ENCODE results near the gene MAF. TPM values are rescaled to one million over a fixed set of nuclear protein-coding genes. Genes with fewer than 3 reads are reported as not detected.

The MAF gene
- total and polyA plus RNA-seq, 2 of the 4 experiments (the other 2 are of a cell fraction) = under 0.01 to 0.02 TPM

- H2BK20ac ChIP-seq (ENCODE audit: low read depth, low read length) = no peak overlapping the region
- no peaks in the 10 kb centered on the region for H3K4me1 ChIP-seq (ENCODE audit: control insufficient read depth, insufficient read depth, low read length)
- H2AFZ ChIP-seq (replicated peaks; ENCODE audit: low read length, poor library complexity) = peak overlapping the region; percentile 4
- no peak overlapping the region for H2BK5ac ChIP-seq (ENCODE audit: low read depth, low read length, poor library complexity, severe bottlenecking)
- H3K36me3 ChIP-seq (ENCODE audit: control insufficient read depth, insufficient read depth, low read length) = no peaks in the 10 kb centered on the region
- no peaks in the 10 kb centered on the region for H3K79me1 ChIP-seq (ENCODE audit: low read depth in 1 of 2, low read length in 2 of 2)
- H2AK9ac ChIP-seq (replicated peaks; ENCODE audit: low read depth, low read length, poor library complexity) = peak overlapping the region; percentile 57
- in situ Hi-C loops (cut with MboI; ENCODE audit: low sequenced_read_pairs) (no loop called here), intact Hi-C loops (cut with micrococcal nuclease) (no loop called here), dilution Hi-C loops (cut with HindIII; ENCODE audit: low sequenced_read_pairs, unreplicated experiment) (no loop called here)
- H2AK5ac ChIP-seq (ENCODE audit: low read depth, low read length) = no peak overlapping the region
- no peak overlapping the region for H3K14ac ChIP-seq (replicated peaks; ENCODE audit: low read depth, low read length)
- no peaks in the 10 kb centered on the region for H3K9me1 ChIP-seq (ENCODE audit: insufficient read depth, low read length)
- H3K4me2 ChIP-seq (ENCODE audit: low read depth, low read length) = peak overlapping the region; percentile 6; the same call in 1 of the 2 replicates
- ChIA-PET POLR2A (ENCODE audit: unreplicated experiment) (no interaction called here), CTCF (no interaction called here)
- no peak overlapping the region for H3K23ac ChIP-seq (ENCODE audit: low read depth, low read length)
- no peak overlapping the region for H3K27ac ChIP-seq (ENCODE audit: insufficient read depth, low read length)
- no peak overlapping the region for H3K56ac ChIP-seq (ENCODE audit: extremely low read depth, insufficient read depth, low read length)
- no peak overlapping the region for H2BK120ac ChIP-seq (ENCODE audit: low read depth, low read length)
- no peak overlapping the region for H4K8ac ChIP-seq (ENCODE audit: low read depth in 2 of 2, low read length in 2 of 2)
- H3K9me3 ChIP-seq (ENCODE audit: control insufficient read depth, insufficient read depth, low read length) = no peaks in the 10 kb centered on the region
- DNase-seq (no peak), ATAC-seq (ENCODE audit: low read depth) (no peak; the same call in 1 of the 2 replicates)
- TF ChIP-seq POLR2A (IDR thresholded peaks at IDR 0.05; ENCODE audit: low read depth, low read length) (no peak), BHLHE40 (IDR thresholded peaks at IDR 0.05; ENCODE audit: low read depth, low read length) (no peak), NFE2L2 (IDR thresholded peaks at IDR 0.05; ENCODE audit: low read depth, low read length) (no peak), MAZ (IDR thresholded peaks at IDR 0.05; ENCODE audit: borderline replicate concordance, low read depth, low read length) (no peak), CTCF (conservative IDR thresholded peaks at IDR 0.05; ENCODE audit: low read depth, low read length) (no peak)
- no peak overlapping the region for H3K18ac ChIP-seq (ENCODE audit: low read depth, low read length)
- no peak overlapping the region for H4K5ac ChIP-seq (ENCODE audit: low read depth, low read length)
- no peak overlapping the region for H4K91ac ChIP-seq (ENCODE audit: insufficient read depth, low read depth, low read length)
- H3K4ac ChIP-seq (ENCODE audit: low read depth, low read length) = no peak overlapping the region
- peaks cover 19% of the 10 kb centered on the region for H3K27me3 ChIP-seq (ENCODE audit: control insufficient read depth, insufficient read depth, low read length)
- no peaks in the 10 kb centered on the region for H4K20me1 ChIP-seq (ENCODE audit: insufficient read depth, low read length)
- no TSS peak for BruUV-seq (replicated peaks)
- no peak overlapping the region for H2BK15ac ChIP-seq (ENCODE audit: low read depth, low read length)
- peak overlapping the region; percentile 25 for H3K4me3 ChIP-seq (ENCODE audit: insufficient read depth, low read depth, low read length)
- no peak overlapping the region for H3K9ac ChIP-seq (ENCODE audit: low read depth, low read length)
- 3% methylated on average over 20 of the region's 79 CpGs; no CpG with 5 or more reads in 1 of the 2 experiments for WGBS, 2 experiments (ENCODE audit: extremely low coverage in 2 of 2, insufficient read length in 1 of 2)
These were observed 1.2 kb downstream of the MAF start for GRCh38 chr16:79599256-79599836.

Measured in IMR-90 (cell line).